Measurements from ENCODE around the gene KRT2.

The KRT2 gene

GRCh38 chr12:52608826-52609630 is 43.0 kb downstream of the KRT2 start:
- Histone ChIP-seq H3K27ac (no peak overlapping the region), H3K36me3 (ENCODE audit: control insufficient read depth, insufficient read depth, low read length) (no peaks in the 10 kb centered on the region), H3K4me2 (ENCODE audit: low read length) (no peak overlapping the region), H3K4me3 (ENCODE audit: low read depth, low read length) (no peak overlapping the region), H3K27me3 (ENCODE audit: control insufficient read depth, insufficient read depth, low read length) (no peaks in the 10 kb centered on the region), H3K9me3 (ENCODE audit: control insufficient read depth, low read length) (no peaks in the 10 kb centered on the region), H3K9ac (no peak overlapping the region), H3K4me1 (no peaks in the 10 kb centered on the region), H2AFZ (no peak overlapping the region), H3K79me2 (no peaks in the 10 kb centered on the region)
- no peak for TF ChIP-seq CTCF (IDR thresholded peaks at IDR 0.05)

- Histone ChIP-seq H3K36me3 (ENCODE audit: control insufficient read depth, insufficient read depth, low read length) (no peaks in the 10 kb centered on the region), H3K4me1 (no peaks in the 10 kb centered on the region), H3K9ac (no peak overlapping the region), H3K27ac (no peak overlapping the region), H3K9me3 (ENCODE audit: control insufficient read depth, low read length) (no peaks in the 10 kb centered on the region), H3K4me2 (ENCODE audit: low read length) (no peak overlapping the region), H3K27me3 (ENCODE audit: control insufficient read depth, insufficient read depth, low read length) (no peaks in the 10 kb centered on the region), H3K4me3 (ENCODE audit: low read depth, low read length) (no peak overlapping the region), H3K79me2 (no peaks in the 10 kb centered on the region), H2AFZ (no peak overlapping the region)
- no peak for TF ChIP-seq CTCF (IDR thresholded peaks at IDR 0.05)
Observed at GRCh38 chr12:52608161-52608560, 43.9 kb downstream of the KRT2 start.

GRCh38 chr12:52607314-52607713 is 44.7 kb downstream of the KRT2 start:
- no peaks in the 10 kb centered on the region for H3K27me3 ChIP-seq (ENCODE audit: control insufficient read depth, insufficient read depth, low read length)

GRCh38 chr12:52606581-52607218 is 45.3 kb downstream of the KRT2 start:
- Histone ChIP-seq H2AFZ (no peak overlapping the region), H3K9me3 (ENCODE audit: control insufficient read depth, low read length) (no peaks in the 10 kb centered on the region), H3K4me3 (ENCODE audit: low read depth, low read length) (no peak overlapping the region), H3K4me2 (ENCODE audit: low read length) (no peak overlapping the region), H3K9ac (no peak overlapping the region), H3K79me2 (no peaks in the 10 kb centered on the region), H3K36me3 (ENCODE audit: control insufficient read depth, insufficient read depth, low read length) (no peaks in the 10 kb centered on the region), H3K4me1 (peaks cover under 1% of the 10 kb centered on the region), H3K27ac (no peak overlapping the region), H3K27me3 (ENCODE audit: control insufficient read depth, insufficient read depth, low read length) (no peaks in the 10 kb centered on the region)
- no peak for TF ChIP-seq CTCF (IDR thresholded peaks at IDR 0.05)

More at GRCh38 chr12:52607314-52607713, 44.7 kb downstream of the KRT2 start:
- Histone ChIP-seq H2AFZ (no peak overlapping the region), H3K27ac (no peak overlapping the region), H3K4me1 (no peaks in the 10 kb centered on the region), H3K79me2 (no peaks in the 10 kb centered on the region), H3K4me2 (ENCODE audit: low read length) (no peak overlapping the region), H3K9me3 (ENCODE audit: control insufficient read depth, low read length) (no peaks in the 10 kb centered on the region), H3K36me3 (ENCODE audit: control insufficient read depth, insufficient read depth, low read length) (no peaks in the 10 kb centered on the region), H3K4me3 (ENCODE audit: low read depth, low read length) (no peak overlapping the region), H3K9ac (no peak overlapping the region)
- TF ChIP-seq CTCF (IDR thresholded peaks at IDR 0.05), result no peak
